ENCODE measurements around the gene TRAPPC1.

TRAPPC1 gene

DNA sequence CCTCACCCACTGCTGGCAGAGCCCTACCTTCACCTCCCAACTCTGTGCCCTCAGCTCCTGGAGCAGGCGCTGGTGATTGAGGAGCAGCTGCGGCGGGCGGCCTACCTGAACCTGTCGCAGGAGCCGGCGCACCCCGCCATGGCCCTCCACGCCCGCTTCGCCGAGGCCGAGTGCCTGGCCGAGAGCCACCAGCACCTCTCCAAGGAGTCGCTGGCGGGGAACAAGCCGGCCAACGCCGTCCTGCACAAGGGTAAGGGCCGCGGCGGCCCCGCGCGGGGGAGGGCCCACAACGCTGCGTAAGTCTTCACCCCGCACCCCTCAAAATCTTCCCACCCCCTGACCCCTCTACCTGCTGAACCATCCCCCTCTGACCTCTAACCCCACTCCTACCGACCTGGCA, 22.7 kb downstream of the TRAPPC1 start:
- H3K27me3 Mint-ChIP-seq, result no peaks in the 10 kb centered on the region
- no peak for DNase-seq
- peaks cover 70% of the 10 kb centered on the region for H3K36me3 Mint-ChIP-seq
- H3K4me1 Mint-ChIP-seq, result peaks cover 17% of the 10 kb centered on the region
- no peak overlapping the region for H3K4me3 Mint-ChIP-seq
- no peaks in the 10 kb centered on the region for H3K9me3 Mint-ChIP-seq
- H3K27ac Mint-ChIP-seq, result no peak overlapping the region
- CTCF ChIA-PET, result no interaction called here

DNA sequence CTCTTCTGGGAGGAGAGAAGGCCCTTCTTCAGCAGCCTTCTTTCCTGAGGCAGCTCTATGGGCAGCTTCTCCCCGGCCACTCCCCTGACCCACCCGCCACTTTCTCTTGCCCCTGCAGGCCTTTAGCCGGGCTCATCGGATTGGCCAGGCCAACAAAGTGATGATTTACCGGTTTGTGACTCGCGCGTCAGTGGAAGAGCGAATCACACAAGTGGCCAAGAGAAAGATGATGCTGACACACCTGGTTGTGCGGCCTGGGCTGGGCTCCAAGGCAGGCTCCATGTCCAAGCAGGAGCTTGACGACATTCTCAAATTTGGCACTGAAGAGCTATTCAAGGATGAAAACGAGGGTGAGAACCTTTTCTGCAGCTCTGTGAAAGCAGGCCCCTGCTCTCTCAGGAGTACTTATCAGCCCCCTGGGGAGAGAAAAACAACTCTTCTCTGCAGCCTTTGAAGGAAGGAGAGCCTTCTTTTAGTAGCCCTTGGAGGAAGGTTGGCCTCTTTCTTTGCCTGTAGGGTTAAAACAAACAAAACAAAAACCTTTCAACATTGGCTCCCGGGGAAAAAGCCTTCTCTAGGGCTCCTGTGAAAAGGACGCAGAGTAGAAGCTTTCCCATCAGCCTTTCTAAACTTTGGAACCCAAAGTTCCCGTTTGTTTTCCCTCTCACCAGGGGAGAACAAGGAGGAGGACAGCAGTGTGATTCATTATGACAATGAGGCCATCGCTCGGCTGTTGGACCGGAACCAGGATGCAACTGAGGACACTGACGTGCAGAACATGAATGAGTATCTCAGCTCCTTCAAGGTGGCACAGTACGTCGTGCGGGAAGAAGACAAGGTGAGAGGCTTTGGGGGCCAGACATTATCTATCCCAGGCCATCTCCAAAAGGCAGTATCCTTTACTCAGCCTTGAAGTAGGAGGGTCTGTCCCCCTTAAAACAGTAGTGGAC, 28.3 kb downstream of the TRAPPC1 start:
- H3K27me3 Mint-ChIP-seq, result no peaks in the 10 kb centered on the region
- no peaks in the 10 kb centered on the region for H3K9me3 Mint-ChIP-seq
- H3K4me3 Mint-ChIP-seq, result no peak overlapping the region
- no peak for DNase-seq
- CTCF ChIA-PET, result interaction anchor here (1.0 to 2.5 kb wide), 2 partner anchors 41 to 44 kb away, joined by 3 to 11 read pairs; no protein-coding TSS in a partner anchor
- H3K4me1 Mint-ChIP-seq, result no peaks in the 10 kb centered on the region
- H3K36me3 Mint-ChIP-seq, result peaks cover 82% of the 10 kb centered on the region
- H3K27ac Mint-ChIP-seq, result no peak overlapping the region

- Mint-ChIP-seq H3K4me1 (peaks cover 4% of the 10 kb centered on the region), H3K9me3 (no peaks in the 10 kb centered on the region), H3K4me3 (no peak overlapping the region), H3K27ac (no peak overlapping the region), H3K36me3 (peaks cover 77% of the 10 kb centered on the region), H3K27me3 (no peaks in the 10 kb centered on the region)
- CTCF ChIA-PET, result interaction anchor here (0.6 to 4.9 kb wide), 7 partner anchors 15 to 144 kb away, joined by 3 to 38 read pairs (median 3); no protein-coding TSS in a partner anchor
- DNase-seq, result no peak
Measured at GRCh38 chr17:7897773-7898172, 34.0 kb downstream of the TRAPPC1 start.

DNA sequence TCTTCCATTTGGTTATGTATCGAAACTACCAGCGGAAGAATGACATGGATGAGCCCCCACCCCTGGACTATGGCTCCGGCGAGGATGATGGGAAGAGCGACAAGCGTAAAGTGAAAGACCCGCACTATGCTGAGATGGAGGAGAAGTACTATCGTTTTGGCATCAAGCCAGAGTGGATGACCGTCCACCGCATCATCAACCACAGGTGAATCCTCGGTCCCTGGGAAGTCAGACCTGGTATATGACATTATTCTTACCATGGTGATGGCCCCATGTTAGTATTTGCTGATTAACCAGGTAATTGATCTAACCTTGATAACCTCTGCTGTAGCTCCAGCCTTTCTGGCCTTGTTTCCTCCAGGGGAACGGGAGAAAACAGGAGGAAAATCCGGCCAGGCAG, 34.7 kb downstream of the TRAPPC1 start:
- no peaks in the 10 kb centered on the region for H3K9me3 Mint-ChIP-seq
- CTCF ChIA-PET, result interaction anchor here (0.6 to 4.9 kb wide), 4 partner anchors 14 to 100 kb away, joined by 3 to 38 read pairs (median 4); no protein-coding TSS in a partner anchor
- H3K4me3 Mint-ChIP-seq, result no peak overlapping the region
- peak overlapping the region; percentile 47 for H3K27ac Mint-ChIP-seq
- peaks cover 73% of the 10 kb centered on the region for H3K36me3 Mint-ChIP-seq
- no peaks in the 10 kb centered on the region for H3K27me3 Mint-ChIP-seq
- no peak for DNase-seq
- peaks cover 4% of the 10 kb centered on the region for H3K4me1 Mint-ChIP-seq

GRCh38 chr17:7894866-7895265, 36.9 kb downstream of the TRAPPC1 start:
- Mint-ChIP-seq H3K4me3 (no peak overlapping the region), H3K27me3 (no peaks in the 10 kb centered on the region), H3K9me3 (no peaks in the 10 kb centered on the region), H3K4me1 (peaks cover 11% of the 10 kb centered on the region), H3K27ac (no peak overlapping the region), H3K36me3 (peaks cover 72% of the 10 kb centered on the region)
- CTCF ChIA-PET, result interaction anchor here (1.0 to 1.3 kb wide), 2 partner anchors 147 to 179 kb away, joined by 3 read pairs; no protein-coding TSS in a partner anchor
- DNase-seq, result no peak

DNA sequence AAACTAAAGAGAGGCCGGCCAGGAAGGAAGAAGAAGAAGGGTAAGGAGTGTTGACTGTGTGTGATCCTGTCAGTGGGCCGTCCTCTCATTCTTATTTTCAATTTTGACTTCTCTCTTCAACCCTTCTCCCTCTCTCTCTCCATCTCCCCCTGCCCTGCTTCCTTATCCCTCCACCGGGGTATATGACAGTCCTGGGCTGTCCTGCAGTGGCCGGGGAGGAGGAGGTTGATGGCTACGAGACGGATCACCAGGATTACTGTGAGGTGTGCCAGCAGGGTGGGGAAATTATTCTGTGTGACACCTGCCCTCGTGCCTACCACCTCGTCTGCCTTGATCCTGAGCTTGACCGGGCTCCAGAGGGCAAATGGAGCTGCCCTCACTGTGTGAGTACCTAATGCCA, 37.5 kb downstream of the TRAPPC1 start:
- Mint-ChIP-seq H3K27ac (peak overlapping the region; percentile 59), H3K4me3 (no peak overlapping the region), H3K4me1 (peaks cover 11% of the 10 kb centered on the region), H3K36me3 (peaks cover 72% of the 10 kb centered on the region), H3K27me3 (no peaks in the 10 kb centered on the region), H3K9me3 (no peaks in the 10 kb centered on the region)
- CTCF ChIA-PET, result interaction anchor here (1.0 kb wide), 1 partner anchor 180 kb away, joined by 3 read pairs; no protein-coding TSS in a partner anchor
- DNase-seq, result no peak

- Mint-ChIP-seq H3K27me3 (no peaks in the 10 kb centered on the region), H3K4me3 (no peak overlapping the region), H3K36me3 (peaks cover 65% of the 10 kb centered on the region), H3K27ac (peak overlapping the region; percentile 59), H3K4me1 (peaks cover 11% of the 10 kb centered on the region), H3K9me3 (no peaks in the 10 kb centered on the region)
- DNase-seq, result no peak
- CTCF ChIA-PET, result no interaction called here
Measured at GRCh38 chr17:7893187-7893880, 38.4 kb downstream of the TRAPPC1 start.

DNA sequence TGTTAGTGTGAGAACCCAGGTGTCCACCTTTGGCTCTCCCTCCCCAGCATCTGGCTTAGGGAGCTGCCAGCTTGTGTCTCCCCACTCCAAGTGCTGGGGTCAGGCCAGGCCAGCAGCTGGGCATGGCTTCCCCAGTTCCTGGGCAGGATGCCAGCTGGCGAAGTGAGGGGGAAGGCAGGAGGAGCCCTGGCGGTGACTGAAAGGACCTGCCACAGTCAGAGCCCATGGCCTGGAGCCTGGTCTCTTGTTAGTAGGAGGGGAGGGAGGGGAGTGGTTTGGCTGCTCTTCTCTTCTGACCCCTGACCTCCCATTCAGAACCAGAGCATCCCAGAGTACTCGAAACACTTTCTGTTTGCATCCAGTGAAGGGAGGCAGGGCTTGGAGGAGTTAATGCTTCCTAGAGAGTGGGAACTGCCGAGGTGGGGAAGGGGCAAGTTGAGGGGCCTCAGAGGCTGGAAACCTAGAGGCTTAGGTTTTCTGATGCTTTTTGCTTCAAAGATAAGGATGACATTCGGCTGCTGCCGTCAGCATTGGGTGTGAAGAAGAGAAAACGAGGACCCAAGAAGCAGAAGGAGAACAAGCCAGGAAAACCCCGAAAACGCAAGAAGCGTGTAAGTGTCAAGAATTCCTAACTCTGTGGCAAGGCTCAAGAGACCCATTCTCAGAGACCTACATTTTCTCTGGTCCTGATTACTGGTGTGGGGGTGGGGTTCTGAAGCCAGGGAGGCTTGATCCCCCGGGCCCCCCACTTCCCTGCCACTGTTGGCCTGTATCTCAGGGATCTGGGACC, 42.4 kb downstream of the TRAPPC1 start:
- H3K4me3 Mint-ChIP-seq, result no peak overlapping the region
- peak overlapping the region; percentile 37 for H3K27ac Mint-ChIP-seq
- H3K4me1 Mint-ChIP-seq, result peaks cover 14% of the 10 kb centered on the region
- peaks cover 39% of the 10 kb centered on the region for H3K36me3 Mint-ChIP-seq
- H3K27me3 Mint-ChIP-seq, result no peaks in the 10 kb centered on the region
- no peaks in the 10 kb centered on the region for H3K9me3 Mint-ChIP-seq
- CTCF ChIA-PET, result interaction anchor here (1.0 to 1.3 kb wide), 3 partner anchors 28 to 104 kb away, joined by 3 to 4 read pairs (median 3); no protein-coding TSS in a partner anchor
- peak; percentile 45 for DNase-seq

GRCh38 chr17:7888184-7888920, 43.4 kb downstream of the TRAPPC1 start, which contains the start of gene CHD3:
TSS of gene CHD3 (plus strand) at chr17:7888789. CDS start at chr17:7889001, 212 bp downstream.
- peak; percentile 56 for DNase-seq

GRCh38 chr17:7887482-7888183, 44.1 kb downstream of the TRAPPC1 start:
- H3K36me3 Mint-ChIP-seq, result peaks cover 30% of the 10 kb centered on the region
- CTCF ChIA-PET, result no interaction called here

More at GRCh38 chr17:7888184-7888920, 43.4 kb downstream of the TRAPPC1 start, which contains the start of gene CHD3:
- H3K36me3 Mint-ChIP-seq, result peaks cover 30% of the 10 kb centered on the region
- peaks cover 15% of the 10 kb centered on the region for H3K4me1 Mint-ChIP-seq
- no peaks in the 10 kb centered on the region for H3K27me3 Mint-ChIP-seq
- CTCF ChIA-PET, result interaction anchor here (1.0 to 1.2 kb wide), 2 partner anchors 27 to 96 kb away, joined by 3 to 4 read pairs; no protein-coding TSS in a partner anchor
- H3K9me3 Mint-ChIP-seq, result no peaks in the 10 kb centered on the region
- H3K4me3 Mint-ChIP-seq, result no peak within 1 kb of the TSS
- H3K27ac Mint-ChIP-seq, result peak within 1 kb of the TSS; percentile 37

GRCh38 chr17:7887038-7887481, 44.7 kb downstream of the TRAPPC1 start:
- Mint-ChIP-seq H3K4me1 (peaks cover 15% of the 10 kb centered on the region), H3K36me3 (peaks cover 29% of the 10 kb centered on the region), H3K9me3 (no peaks in the 10 kb centered on the region), H3K27ac (no peak overlapping the region), H3K27me3 (no peaks in the 10 kb centered on the region), H3K4me3 (no peak overlapping the region)
- DNase-seq, result no peak
- CTCF ChIA-PET, result no interaction called here

More at GRCh38 chr17:7887482-7888183, 44.1 kb downstream of the TRAPPC1 start:
- no peak overlapping the region for H3K4me3 Mint-ChIP-seq
- no peaks in the 10 kb centered on the region for H3K27me3 Mint-ChIP-seq
- H3K4me1 Mint-ChIP-seq, result peaks cover 15% of the 10 kb centered on the region
- H3K27ac Mint-ChIP-seq, result no peak overlapping the region
- DNase-seq, result peak; percentile 93
- no peaks in the 10 kb centered on the region for H3K9me3 Mint-ChIP-seq

- no peaks in the 10 kb centered on the region for H3K27me3 Mint-ChIP-seq
- DNase-seq, result peak; percentile 73
- CTCF ChIA-PET, result interaction anchor here (1.0 to 1.5 kb wide), 4 partner anchors 10 to 103 kb away, joined by 3 to 5 read pairs (median 3); no protein-coding TSS in a partner anchor
Measured at GRCh38 chr17:7886227-7887037, 45.3 kb downstream of the TRAPPC1 start.

More at GRCh38 chr17:7886227-7887037, 45.3 kb downstream of the TRAPPC1 start:
- Mint-ChIP-seq H3K4me1 (peaks cover 15% of the 10 kb centered on the region), H3K4me3 (no peak overlapping the region), H3K9me3 (no peaks in the 10 kb centered on the region), H3K36me3 (peaks cover 26% of the 10 kb centered on the region), H3K27ac (no peak overlapping the region)
